ENCODE measurements around the gene MS4A4A. TPM values are rescaled to one million over a fixed set of nuclear protein-coding genes. Genes with fewer than 3 reads are reported as not detected.

MS4A4A gene
- total and polyA plus RNA-seq, 2 of the 8 experiments (the other 6 are each of a cell fraction or from before 2014, with no cell fraction given), result not detected

DNA sequence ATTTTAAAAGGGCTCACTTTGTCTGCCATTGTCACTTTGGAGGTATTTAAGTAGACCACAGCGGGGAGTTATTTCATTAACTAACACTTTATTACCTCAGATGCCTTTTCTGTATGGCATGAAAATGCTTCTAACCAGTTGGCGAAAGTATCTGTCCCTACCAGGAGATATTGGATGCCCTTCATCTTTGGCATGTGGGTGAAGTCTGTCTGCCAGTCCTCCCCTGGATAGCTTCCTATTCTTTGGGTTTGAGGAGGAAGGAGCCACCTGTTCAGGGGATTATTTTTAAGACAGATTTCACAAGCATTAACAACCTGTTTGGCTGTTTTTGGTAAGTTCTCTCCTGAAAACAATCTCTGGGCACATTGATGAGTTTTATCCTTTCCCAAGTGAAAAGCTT lies 63.7 kb downstream of the MS4A4A start (continued):
- no peak for TF ChIP-seq NANOG (IDR thresholded peaks at IDR 0.05; ENCODE audit: insufficient read depth, low read depth, low read length, poor library complexity, severe bottlenecking)
- no peak for TF ChIP-seq ZNF274 (IDR thresholded peaks at IDR 0.05; ENCODE audit: borderline replicate concordance, extremely low read depth, low read length)
- TF ChIP-seq, protein P1, sequence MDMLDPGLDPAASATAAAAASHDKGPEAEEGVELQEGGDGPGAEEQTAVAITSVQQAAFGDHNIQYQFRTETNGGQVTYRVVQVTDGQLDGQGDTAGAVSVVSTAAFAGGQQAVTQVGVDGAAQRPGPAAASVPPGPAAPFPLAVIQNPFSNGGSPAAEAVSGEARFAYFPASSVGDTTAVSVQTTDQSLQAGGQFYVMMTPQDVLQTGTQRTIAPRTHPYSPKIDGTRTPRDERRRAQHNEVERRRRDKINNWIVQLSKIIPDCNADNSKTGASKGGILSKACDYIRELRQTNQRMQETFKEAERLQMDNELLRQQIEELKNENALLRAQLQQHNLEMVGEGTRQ (IDR thresholded peaks at IDR 0.05; ENCODE audit: low read length), result no peak
